Hematopoietic multipotent progenitor cell treated with erythropoietin and hydrocortisone succinate and interleukin-3 and kit ligand, for 8 days (in vitro differentiated cells): Measurements from ENCODE around the gene SOX9.
"Not testable (repeated sequence)": the region's sequence is repeated elsewhere in the genome, so short reads cannot be mapped to it uniquely, and the experiment has no call there.

Experiments
- DNase-seq: peaks from one replicate; pipeline ENCODE4 v3.0.0-alpha.2; 2015

SOX9 gene

DNA sequence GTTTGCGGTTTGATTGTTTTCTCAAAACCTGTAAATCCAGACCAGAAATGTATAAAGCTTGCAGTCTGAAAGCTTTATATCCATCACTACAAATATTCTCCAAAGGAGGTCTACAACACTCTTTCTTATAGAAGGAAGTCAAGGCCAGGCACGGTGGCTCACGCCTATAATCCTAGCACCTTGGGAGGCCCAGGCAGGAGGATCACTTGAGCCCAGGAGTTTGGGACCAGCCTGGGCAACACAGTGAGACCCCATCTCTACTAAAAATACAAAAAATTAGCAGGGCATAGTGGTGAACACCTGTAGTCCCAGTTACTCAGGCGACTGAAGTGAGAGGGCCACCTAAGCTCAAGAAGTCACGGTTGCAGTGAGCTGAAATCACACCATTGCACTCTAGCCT is 8.9 kb upstream of the SOX9 start:
- DNase-seq, result not testable (repeated sequence)

DNA sequence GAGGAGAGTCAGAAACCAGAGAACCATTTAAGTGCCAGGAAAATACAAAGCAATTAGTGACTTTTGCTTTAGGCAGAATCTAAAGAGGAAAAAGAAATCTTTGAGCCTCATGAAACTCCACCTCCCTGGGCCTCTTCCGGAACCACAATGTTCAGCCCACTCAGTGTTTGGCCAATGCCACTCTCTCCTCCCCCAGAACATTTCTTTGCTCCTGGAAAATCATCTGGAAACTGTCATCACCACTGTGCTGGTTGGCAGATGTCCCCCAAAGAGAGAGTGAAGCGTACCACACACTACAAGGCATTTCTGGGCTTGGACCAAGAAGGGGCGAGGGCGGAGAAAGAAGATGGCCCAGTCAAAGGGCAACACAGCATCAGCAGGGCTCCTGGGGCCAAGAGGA is 7.1 kb upstream of the SOX9 start:
- no peak for DNase-seq

DNA sequence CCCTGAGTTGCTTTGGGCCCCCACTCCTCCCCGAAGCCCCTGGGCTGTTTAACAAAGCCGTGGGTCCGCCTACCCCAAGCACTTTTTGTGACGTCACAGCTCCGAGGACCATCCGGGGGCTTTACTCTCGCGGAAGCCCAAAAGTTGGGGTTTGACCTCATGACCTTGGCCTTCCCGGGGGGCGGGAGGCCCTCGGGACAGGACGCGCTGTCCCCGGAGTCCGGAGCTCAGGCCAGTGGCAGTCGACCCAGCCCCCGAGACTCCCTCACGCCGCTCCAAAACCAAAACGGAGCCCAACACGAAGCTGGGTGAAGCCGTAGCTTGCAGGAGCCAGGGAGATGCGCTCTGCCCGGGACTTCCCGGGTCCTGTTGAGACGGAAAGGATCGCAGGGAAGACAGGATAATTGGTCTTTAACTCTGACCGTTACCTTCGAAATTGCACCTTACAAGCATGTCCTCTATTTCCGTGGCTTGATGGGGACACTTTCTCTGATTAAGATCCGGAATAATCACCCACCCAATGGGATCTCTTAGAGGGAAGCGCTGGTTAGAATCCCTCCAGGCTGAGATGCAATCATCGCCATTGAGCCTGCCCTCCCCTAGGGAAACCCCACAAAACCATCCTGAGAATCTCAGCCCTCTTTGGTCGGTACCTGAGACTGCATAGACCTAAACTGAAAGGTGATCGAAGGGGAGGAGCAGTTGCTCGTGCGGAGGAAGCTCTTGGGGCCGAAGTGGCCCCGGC is 4.9 kb upstream of the SOX9 start:
- no peak for DNase-seq

DNA sequence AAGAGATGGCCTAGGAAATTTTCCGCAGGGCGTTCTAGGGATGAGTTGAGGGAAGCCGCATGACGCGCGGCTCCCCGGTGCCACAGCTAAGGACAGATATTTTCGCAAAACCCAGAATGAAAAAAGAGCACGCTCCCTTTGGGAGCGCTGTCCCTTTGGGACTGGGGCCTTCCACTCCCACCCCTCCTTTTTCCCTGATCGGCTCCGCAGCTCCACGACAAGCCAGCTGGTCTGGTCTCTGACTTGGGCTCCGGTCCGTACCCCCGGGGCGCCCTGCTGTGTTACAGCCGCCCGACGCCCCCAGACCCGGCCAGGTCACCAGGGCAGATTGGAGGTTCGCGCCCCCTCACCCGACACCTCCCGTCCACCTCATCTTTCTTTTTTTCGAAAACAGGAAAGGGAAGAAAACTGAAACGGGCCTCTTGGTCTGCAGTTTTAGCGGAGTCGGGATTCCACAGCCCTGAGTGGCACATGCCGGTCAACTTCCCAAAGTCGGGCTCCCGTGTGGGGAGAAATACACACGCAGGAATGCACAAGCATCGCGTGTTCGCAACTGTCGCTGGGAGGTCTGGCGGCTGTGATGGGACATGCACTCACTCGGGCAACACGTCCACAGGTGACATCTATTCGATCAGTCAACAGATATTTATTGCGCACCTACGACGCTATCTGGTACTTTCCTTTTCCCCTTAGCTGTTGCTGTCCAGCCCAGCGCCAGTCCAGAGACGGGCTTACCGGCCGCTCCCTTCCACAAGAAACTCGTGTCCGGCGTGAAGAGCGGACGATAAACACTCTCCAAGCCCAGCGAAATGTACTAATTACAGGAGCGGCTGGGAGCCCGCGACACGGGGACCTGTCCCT is 3.9 kb upstream of the SOX9 start:
- DNase-seq, result no peak

DNA sequence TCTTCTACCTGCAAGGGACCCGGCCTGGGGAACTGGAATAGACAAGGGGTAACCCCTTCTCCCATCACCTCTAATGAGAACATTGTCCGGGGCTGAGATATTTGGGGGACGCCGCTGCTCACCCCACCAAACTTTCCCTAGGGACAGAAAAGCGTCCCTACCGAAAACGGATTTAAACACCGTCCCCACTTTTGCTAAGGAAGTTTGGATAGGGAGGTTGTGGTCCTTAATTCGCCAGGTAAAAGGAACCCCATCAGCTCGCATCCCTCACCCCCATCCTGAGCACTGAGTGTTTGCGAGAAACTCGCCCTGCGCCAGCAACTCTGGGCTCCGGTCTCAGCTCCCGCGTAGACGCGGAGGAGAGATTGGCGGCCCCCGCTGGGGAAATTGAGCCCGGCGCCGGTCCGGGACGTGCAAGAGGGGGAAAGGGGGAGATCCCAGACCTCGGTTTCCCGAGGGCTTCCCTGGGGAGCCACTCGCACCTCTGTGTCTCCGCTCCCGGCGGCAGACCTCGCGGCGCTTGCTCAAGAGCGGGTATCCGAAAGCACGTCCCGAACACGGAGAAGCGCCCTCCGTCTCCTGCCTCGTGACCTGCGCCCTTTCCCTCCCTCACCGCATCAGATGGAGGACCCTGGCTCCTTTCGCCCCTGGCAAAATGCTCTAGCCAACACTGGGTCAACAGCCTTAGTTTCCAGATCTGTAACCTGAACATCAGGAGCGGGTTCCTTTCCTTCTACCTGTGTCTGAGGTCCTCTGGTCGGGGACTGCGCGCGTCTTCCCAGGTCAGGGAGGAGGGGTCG is 3.1 kb upstream of the SOX9 start:
- no peak for DNase-seq

DNA sequence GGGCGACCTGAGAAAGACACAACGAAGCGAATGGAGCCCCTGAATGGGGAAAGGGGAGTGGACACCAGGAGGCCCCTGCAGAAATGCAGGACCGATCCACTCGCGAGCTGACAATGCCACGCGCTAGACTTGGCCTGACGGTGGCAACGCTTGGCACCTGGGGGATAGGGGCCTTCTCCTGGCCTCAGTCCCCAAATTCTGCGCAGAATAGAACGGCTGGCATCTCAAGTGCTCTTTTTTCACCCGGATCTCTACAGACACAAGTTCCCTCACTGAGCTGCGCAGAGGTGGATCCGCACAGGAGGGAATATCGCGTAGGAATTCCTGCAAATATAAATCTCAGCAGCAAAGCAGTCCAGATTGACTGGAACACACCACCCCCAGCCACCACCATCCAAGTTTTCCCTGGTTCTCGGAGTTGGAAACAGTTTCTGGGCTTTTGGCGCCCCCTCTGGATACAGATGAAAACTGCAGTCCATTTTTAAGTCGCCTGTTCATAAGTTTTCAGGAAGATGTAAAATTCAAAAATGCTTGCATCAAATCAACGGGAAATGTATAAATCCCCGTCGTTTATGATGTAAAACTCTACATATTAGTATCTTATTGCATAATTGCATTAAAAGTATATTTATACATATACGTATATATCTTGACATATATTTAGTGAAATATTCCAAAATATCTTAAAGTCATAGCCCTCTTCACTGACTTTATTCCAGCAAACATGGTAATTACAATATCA is 2.3 kb upstream of the SOX9 start:
- peak; percentile 53 for DNase-seq

DNA sequence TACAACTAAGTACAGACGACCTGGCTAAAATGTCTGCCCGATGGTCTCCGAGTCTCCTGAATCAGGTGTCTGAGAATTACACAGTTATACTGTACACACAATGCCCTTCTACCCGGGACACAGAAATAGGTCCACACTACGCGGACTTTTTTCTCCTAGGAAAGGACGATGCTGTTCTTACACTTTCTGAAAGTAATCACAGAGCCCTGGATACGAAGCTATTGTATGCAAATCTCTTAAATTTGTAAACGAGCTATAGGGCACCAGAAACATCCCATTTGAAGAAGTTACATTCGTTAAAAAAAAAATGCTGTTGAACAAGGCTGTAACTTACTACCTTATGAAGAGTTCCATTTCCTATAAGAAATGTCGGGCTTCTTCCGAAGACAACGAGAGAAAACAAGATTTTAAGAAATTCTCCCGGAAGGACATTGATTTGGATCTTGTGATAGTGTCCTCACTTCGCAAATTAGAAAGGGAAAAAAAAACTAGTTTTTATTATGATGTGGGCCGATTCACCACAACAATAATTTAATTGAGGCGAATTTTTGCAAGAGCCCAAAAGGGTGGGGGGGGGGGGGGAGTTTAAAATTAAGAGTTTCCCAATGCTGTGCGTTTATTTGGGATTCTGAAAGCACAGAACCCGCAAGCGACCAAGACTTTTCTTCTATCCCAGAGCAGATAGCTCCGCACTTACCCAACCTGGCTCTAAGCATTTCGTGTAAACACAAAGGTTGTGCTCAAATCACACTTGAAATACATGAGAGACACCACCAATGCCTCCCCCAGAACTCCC is 1.5 kb upstream of the SOX9 start:
- no peak for DNase-seq

DNA sequence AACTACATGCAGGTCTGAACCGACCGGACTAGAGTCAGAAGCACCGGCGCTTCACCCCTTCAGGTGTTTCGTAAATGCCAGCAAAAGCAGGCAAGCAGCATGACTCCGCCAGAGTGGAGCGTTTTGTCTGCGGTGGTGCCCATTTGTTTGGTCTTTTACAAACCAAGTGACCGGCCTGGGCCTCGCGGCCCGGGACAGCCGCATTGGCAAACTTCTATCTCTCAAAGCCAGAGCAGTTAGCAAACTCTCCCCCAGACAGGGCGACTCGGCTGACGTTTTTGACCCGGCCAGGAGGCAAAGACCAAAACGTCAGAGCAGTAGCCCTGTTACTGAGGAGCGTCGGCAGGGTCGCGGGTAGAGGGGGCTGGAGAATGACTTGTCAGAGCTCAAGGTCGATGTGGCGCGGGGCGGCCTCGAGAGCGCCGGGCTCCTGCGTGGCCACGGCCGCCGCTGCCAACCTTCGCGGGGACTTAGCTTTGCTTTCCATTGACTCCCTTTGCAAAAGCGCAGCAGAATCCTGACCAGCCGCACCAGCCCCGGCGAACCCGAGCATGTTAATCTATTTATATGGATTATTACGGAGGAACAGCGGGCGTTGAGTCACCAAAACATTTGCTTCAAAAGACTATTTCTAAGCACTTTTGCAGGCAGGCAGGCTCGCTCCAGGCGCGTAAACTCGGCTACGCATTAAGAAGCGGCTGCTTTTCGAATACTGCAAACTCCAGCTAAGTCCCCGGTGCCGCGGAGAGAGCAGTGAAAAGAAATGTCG is 763 bp upstream of the SOX9 start:
- DNase-seq, result no peak

DNA sequence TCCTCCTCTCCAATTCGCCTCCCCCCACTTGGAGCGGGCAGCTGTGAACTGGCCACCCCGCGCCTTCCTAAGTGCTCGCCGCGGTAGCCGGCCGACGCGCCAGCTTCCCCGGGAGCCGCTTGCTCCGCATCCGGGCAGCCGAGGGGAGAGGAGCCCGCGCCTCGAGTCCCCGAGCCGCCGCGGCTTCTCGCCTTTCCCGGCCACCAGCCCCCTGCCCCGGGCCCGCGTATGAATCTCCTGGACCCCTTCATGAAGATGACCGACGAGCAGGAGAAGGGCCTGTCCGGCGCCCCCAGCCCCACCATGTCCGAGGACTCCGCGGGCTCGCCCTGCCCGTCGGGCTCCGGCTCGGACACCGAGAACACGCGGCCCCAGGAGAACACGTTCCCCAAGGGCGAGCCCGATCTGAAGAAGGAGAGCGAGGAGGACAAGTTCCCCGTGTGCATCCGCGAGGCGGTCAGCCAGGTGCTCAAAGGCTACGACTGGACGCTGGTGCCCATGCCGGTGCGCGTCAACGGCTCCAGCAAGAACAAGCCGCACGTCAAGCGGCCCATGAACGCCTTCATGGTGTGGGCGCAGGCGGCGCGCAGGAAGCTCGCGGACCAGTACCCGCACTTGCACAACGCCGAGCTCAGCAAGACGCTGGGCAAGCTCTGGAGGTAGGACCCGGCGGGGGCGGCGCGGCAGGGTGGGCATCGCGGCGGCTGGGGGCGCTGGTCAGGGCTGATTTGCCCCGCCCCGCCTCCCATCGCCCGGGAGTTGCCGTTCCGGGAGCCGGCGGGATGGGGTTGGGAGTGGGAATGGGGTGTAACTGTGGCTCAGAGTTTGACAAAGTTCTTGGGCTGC is 567 bp downstream of the SOX9 start:
- no peak for DNase-seq

DNA sequence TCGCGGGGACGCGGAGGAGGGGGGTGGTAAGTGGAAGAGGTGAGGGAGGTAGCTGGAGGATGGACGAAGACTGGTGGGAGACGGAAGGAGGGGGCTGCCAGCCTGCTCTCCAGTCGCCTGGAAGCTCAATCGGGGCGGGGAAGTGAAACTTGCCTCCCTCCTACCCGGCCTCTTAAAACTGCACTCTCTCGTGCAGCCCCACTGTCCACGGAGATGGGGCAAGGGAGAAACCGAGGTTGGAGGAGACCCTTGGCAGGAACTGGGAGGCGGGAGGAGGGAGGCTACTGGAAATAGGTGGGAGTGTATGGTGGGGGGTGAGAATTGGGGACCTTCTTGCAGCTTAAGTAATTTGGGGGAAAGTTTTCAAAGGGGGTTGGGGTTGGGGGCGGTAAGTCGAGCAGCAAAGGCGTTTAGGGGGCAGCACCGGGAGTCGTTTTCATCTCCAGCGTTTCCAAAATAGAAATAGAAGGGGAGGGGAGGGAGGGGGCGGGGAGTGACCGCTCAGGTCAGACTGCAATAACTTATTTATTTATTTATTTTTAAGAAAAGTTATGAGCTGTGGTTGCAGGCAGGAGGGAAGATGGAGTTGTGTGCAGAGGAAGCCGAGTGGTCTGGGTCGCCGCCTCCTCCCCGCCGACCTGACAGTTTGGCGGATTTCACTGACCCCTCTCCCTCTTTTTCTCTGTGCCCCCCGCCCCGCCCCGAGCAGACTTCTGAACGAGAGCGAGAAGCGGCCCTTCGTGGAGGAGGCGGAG is 1.4 kb downstream of the SOX9 start:
- no peak for DNase-seq

DNA sequence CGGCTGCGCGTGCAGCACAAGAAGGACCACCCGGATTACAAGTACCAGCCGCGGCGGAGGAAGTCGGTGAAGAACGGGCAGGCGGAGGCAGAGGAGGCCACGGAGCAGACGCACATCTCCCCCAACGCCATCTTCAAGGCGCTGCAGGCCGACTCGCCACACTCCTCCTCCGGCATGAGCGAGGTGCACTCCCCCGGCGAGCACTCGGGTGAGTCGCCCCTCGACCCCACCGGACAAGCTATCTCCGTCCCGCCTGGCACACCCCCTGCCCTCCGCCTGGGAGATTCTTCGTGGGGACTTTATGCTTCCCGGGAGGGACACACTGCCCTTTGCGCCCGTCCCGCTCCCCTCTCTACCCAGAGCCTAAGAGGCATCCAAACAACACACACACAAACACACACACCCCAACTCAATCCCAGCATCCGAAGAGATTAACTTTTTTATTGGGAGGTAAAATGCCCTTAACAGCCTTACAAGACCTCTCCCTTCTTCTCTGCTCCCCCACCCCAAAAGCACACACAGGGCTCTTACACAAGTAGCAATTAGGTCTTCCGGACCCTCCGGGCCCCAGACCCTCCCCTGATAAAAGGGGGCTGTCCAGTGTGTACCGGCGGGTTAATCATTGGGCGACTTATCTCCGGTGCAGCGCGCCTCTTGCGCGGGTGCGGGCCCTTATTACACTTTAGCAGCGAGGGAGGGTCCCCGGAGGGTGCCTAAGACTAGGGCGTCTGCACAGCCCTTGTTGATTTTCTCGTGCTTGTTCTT is 2.1 kb downstream of the SOX9 start:
- DNase-seq, result no peak

DNA sequence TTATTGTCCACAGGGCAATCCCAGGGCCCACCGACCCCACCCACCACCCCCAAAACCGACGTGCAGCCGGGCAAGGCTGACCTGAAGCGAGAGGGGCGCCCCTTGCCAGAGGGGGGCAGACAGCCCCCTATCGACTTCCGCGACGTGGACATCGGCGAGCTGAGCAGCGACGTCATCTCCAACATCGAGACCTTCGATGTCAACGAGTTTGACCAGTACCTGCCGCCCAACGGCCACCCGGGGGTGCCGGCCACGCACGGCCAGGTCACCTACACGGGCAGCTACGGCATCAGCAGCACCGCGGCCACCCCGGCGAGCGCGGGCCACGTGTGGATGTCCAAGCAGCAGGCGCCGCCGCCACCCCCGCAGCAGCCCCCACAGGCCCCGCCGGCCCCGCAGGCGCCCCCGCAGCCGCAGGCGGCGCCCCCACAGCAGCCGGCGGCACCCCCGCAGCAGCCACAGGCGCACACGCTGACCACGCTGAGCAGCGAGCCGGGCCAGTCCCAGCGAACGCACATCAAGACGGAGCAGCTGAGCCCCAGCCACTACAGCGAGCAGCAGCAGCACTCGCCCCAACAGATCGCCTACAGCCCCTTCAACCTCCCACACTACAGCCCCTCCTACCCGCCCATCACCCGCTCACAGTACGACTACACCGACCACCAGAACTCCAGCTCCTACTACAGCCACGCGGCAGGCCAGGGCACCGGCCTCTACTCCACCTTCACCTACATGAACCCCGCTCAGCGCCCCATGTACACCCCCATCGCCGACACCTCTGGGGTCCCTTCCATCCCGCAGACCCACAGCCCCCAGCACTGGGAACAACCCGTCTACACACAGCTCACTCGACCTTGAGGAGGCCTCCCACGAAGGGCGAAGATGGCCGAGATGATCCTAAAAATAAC is 3.0 kb downstream of the SOX9 start:
- DNase-seq, result no peak

DNA sequence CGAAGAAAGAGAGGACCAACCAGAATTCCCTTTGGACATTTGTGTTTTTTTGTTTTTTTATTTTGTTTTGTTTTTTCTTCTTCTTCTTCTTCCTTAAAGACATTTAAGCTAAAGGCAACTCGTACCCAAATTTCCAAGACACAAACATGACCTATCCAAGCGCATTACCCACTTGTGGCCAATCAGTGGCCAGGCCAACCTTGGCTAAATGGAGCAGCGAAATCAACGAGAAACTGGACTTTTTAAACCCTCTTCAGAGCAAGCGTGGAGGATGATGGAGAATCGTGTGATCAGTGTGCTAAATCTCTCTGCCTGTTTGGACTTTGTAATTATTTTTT is 3.6 kb downstream of the SOX9 start:
- no peak for DNase-seq

DNA sequence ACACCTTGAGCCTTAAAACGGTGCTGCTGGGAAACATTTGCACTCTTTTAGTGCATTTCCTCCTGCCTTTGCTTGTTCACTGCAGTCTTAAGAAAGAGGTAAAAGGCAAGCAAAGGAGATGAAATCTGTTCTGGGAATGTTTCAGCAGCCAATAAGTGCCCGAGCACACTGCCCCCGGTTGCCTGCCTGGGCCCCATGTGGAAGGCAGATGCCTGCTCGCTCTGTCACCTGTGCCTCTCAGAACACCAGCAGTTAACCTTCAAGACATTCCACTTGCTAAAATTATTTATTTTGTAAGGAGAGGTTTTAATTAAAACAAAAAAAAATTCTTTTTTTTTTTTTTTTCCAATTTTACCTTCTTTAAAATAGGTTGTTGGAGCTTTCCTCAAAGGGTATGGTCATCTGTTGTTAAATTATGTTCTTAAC is 4.4 kb downstream of the SOX9 start:
- DNase-seq, result no peak

DNA sequence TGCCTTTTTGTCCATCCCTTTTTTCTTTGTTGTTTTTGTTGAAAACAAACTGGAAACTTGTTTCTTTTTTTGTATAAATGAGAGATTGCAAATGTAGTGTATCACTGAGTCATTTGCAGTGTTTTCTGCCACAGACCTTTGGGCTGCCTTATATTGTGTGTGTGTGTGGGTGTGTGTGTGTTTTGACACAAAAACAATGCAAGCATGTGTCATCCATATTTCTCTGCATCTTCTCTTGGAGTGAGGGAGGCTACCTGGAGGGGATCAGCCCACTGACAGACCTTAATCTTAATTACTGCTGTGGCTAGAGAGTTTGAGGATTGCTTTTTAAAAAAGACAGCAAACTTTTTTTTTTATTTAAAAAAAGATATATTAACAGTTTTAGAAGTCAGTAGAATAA is 4.9 kb downstream of the SOX9 start:
- DNase-seq, result no peak

DNA sequence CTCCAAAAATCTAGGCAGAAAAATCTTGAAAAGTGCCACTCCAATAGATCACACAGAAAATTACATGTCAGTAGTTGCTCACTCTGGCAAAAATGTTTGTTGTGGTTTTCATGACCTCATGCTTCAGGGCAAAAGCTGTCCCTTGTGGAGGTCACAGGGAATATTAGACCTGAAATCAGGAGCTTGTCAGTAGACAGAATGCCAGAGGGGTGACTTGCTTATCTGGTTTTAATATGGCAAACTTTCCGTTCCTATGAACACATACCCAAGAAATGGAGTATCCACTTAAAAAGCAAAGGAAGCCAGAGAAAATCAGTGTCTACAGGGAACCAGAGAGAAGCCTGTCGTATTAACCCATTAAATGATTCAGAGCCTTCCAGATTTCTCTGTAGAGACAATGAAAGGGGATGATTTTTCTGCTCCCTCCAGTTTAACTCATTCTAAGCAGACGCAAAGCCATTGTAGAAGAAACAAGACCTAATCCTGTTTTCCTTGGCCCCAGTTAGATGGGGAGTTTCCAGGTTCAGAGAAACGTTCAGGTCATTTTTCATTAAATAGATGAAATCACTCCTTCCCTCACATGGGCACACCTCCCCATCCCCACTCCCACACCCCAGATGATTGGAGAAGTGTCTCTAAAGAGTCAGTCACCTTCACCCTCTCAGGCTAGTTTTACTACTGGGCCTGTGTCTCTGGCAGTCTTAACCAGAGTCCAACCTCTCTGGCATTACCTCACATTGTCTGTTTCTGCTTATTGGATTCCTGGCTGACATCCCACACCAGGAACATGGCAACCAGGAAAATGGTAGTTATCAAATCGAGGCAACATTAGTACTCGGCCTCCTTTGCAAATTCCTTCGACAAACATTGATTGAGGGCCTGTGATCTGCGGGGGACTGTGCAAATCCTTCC is 6.0 kb downstream of the SOX9 start:
- no peak for DNase-seq

DNA sequence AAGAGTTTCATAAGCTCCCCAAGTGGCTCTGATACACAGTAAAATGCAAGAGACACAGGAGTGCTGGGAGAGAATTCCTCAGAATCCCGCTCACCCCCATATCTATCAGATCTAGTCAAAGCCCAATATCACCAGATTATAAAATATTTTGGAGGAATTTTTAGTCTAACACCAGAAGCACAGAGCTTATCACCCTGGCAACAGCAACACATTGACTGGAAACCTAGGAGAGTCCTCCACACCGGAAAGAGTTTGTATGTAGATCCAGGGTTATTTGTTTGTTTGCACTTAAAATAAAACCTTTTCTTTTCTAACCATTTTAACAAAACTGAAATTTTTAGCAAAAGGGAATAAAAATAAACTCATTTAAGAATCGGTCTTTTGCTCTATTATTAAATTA is 7.2 kb downstream of the SOX9 start:
- DNase-seq, result no peak
